Renal cortical epithelial cell (primary cell): Measurements from ENCODE around the gene TMC5. TPM values are rescaled to one million over a fixed set of nuclear protein-coding genes. Genes with fewer than 3 reads are reported as not detected.
"Not testable (repeated sequence)": the region's sequence is repeated elsewhere in the genome, so short reads cannot be mapped to it uniquely, and the experiment has no call there.

Experiments
- DNase-seq: peaks from one replicate; pipeline ENCODE4 v3.0.0-alpha.2; 2011; ENCODE audit warnings: low read depth
- total RNA-seq: library from RNA; depleted of rRNA; stranded (reverse); fragments of >200 nt; gene quantifications from 2 replicates; pipeline ENCODE4 v1.2.3, GENCODE V29; 2014

TMC5 gene
- total RNA-seq = 0.05 and 0.17 TPM in 2 replicates

GRCh38 chr16:19417640-19418039 lies at the start of gene TMC5:
TMC5 (plus strand) TSS chr16:19417883; CDS start chr16:19440039, 22,156 bp downstream.
- no peak for DNase-seq

GRCh38 chr16:19372541-19372940 lies 45.1 kb upstream of the TMC5 start:
- DNase-seq = not testable (repeated sequence)

- DNase-seq = no peak
Measured at GRCh38 chr16:19374402-19374801, 43.3 kb upstream of the TMC5 start.

GRCh38 chr16:19375561-19376158 lies 42.0 kb upstream of the TMC5 start:
- peak; percentile 32 for DNase-seq

GRCh38 chr16:19377864-19378263 lies 39.8 kb upstream of the TMC5 start:
- DNase-seq = no peak

- DNase-seq = no peak
Measured at GRCh38 chr16:19378511-19378910, 39.2 kb upstream of the TMC5 start.

- DNase-seq = no peak
Measured at GRCh38 chr16:19379838-19380237, 37.8 kb upstream of the TMC5 start.

GRCh38 chr16:19380328-19380727 lies 37.4 kb upstream of the TMC5 start:
- DNase-seq = no peak

GRCh38 chr16:19382084-19382801 lies 35.4 kb upstream of the TMC5 start:
- DNase-seq = no peak

GRCh38 chr16:19382887-19383816 lies 34.5 kb upstream of the TMC5 start:
- DNase-seq = no peak

GRCh38 chr16:19384656-19385055 lies 33.0 kb upstream of the TMC5 start:
- peak; percentile 26 for DNase-seq

GRCh38 chr16:19386525-19386924 lies 31.2 kb upstream of the TMC5 start:
- no peak for DNase-seq

- DNase-seq = no peak
Measured at GRCh38 chr16:19389246-19389645, 28.4 kb upstream of the TMC5 start.

GRCh38 chr16:19391185-19391776 lies 26.4 kb upstream of the TMC5 start:
- not testable (repeated sequence) for DNase-seq

GRCh38 chr16:19392352-19392751 lies 25.3 kb upstream of the TMC5 start:
- DNase-seq = no peak

- DNase-seq = peak; percentile 86
Measured at GRCh38 chr16:19393226-19394111, 24.2 kb upstream of the TMC5 start.

- not testable (repeated sequence) for DNase-seq
Measured at GRCh38 chr16:19395646-19396267, 21.9 kb upstream of the TMC5 start.

- peak; percentile 58 for DNase-seq
Measured at GRCh38 chr16:19396555-19397011, 21.1 kb upstream of the TMC5 start.

- DNase-seq = not testable (repeated sequence)
Measured at GRCh38 chr16:19397373-19397772, 20.3 kb upstream of the TMC5 start.

- DNase-seq = no peak
Measured at GRCh38 chr16:19400711-19401110, 17.0 kb upstream of the TMC5 start.
